Left ventricle myocardium inferior (tissue), 1 donor: ENCODE results near the gene CACNA1G. TPM values are rescaled to one million over a fixed set of nuclear protein-coding genes. Genes with fewer than 3 reads are reported as not detected.
A peak's percentile ranks its signal among the peaks of the same experiment; 100 is the strongest.

ENCODE experiments used
- DNase-seq: peaks from one replicate; pipeline ENCODE4 v3.0.0-alpha.2; 2020
- H3K27ac ChIP-seq: fragments of 200-600 bp; replicated peaks from 2 replicates; pipeline ENCODE4 v1.8.0; 2021
- H3K27me3 ChIP-seq: fragments of 200-600 bp; 2 replicates; pipeline ENCODE4 v1.8.0; 2021; ENCODE audit warnings: low read depth
- H3K36me3 ChIP-seq: fragments of 200-600 bp; 2 replicates; pipeline ENCODE4 v1.8.0; 2021
- H3K4me1 ChIP-seq: fragments of 200-600 bp; 2 replicates; pipeline ENCODE4 v1.8.0; 2021
- H3K4me3 ChIP-seq: fragments of 200-600 bp; 2 replicates; pipeline ENCODE4 v1.8.0; 2021; ENCODE audit warnings: mild to moderate bottlenecking, moderate library complexity
- H3K9me3 ChIP-seq: fragments of 200-600 bp; replicated peaks from 2 replicates; pipeline ENCODE4 v1.8.0; 2021
- CTCF ChIP-seq: fragments of 200-600 bp; IDR thresholded peaks from 2 replicates; pipeline ENCODE4 v1.8.0; 2021; ENCODE audit warnings: antibody characterized with exemption, mild to moderate bottlenecking, borderline replicate concordance
- intact Hi-C: fragments of 100-400 bp; cut with micrococcal nuclease; formaldehyde crosslinking; loops from one replicate; pipeline ENCODE4 v1.11.0; 2022
- total RNA-seq: library from RNA; stranded (reverse); fragmentation: NEBNext Ultra II Directional; extraction: Animal tissue kit (Norgen Biotek cat#: 25700); gene quantifications from one replicate; pipeline ENCODE4 v1.2.1, GENCODE V29; 2021
- donor health status: DM: no; HTN: yes; CAD: no; lungs with severe emphysema.

CACNA1G gene
- total RNA-seq, 1 donor from 2014 or later = 0.58 TPM

GRCh38 chr17:50546701-50547034 is 13.8 kb upstream of the CACNA1G start:
- no peak for DNase-seq
- Histone ChIP-seq H3K4me3 (peak overlapping the region; percentile 74), H3K27ac (peak overlapping the region; percentile 88), H3K36me3 (peaks cover 4% of the 10 kb centered on the region), H3K4me1 (peaks cover 42% of the 10 kb centered on the region), H3K27me3 (no peaks in the 10 kb centered on the region), H3K9me3 (no peaks in the 10 kb centered on the region)
- intact Hi-C loops = loop anchor here (10.0 kb wide), 2 partner anchors 62 to 298 kb away; no protein-coding TSS in a partner anchor
- no peak for TF ChIP-seq CTCF

- no peaks in the 10 kb centered on the region for H3K27me3 ChIP-seq
Observed at GRCh38 chr17:50547035-50547735, 13.3 kb upstream of the CACNA1G start, which contains the start of gene SPATA20. SPATA20 (plus strand) TSS chr17:50547174; CDS start chr17:50547209, 35 bp downstream.

GRCh38 chr17:50547736-50548083 is 12.8 kb upstream of the CACNA1G start:
- intact Hi-C loops = loop anchor here (10.0 kb wide), 2 partner anchors 63 to 297 kb away; no protein-coding TSS in a partner anchor
- no peak for DNase-seq
- Histone ChIP-seq H3K27me3 (no peaks in the 10 kb centered on the region), H3K9me3 (no peaks in the 10 kb centered on the region), H3K36me3 (peaks cover 4% of the 10 kb centered on the region), H3K27ac (peak overlapping the region; percentile 88), H3K4me3 (peak overlapping the region; percentile 74), H3K4me1 (peaks cover 34% of the 10 kb centered on the region)
- no peak for TF ChIP-seq CTCF

More at GRCh38 chr17:50547035-50547735, 13.3 kb upstream of the CACNA1G start, which contains the start of gene SPATA20:
- Histone ChIP-seq H3K9me3 (no peaks in the 10 kb centered on the region), H3K36me3 (peaks cover 4% of the 10 kb centered on the region), H3K27ac (peak within 1 kb of the TSS; percentile 88), H3K4me3 (peak within 1 kb of the TSS; percentile 74), H3K4me1 (peaks cover 39% of the 10 kb centered on the region)
- TF ChIP-seq CTCF = peak; percentile 99
- intact Hi-C loops = loop anchor here (10.0 kb wide), 2 partner anchors 62 to 298 kb away; no protein-coding TSS in a partner anchor
- peak; percentile 92 for DNase-seq

- no peak for TF ChIP-seq CTCF
- Histone ChIP-seq H3K9me3 (no peaks in the 10 kb centered on the region), H3K27me3 (no peaks in the 10 kb centered on the region), H3K36me3 (peaks cover 4% of the 10 kb centered on the region), H3K4me1 (peaks cover 26% of the 10 kb centered on the region), H3K27ac (no peak overlapping the region), H3K4me3 (no peak overlapping the region)
- no peak for DNase-seq
- intact Hi-C loops = loop anchor here (10.0 kb wide), 2 partner anchors 64 to 296 kb away; no protein-coding TSS in a partner anchor
Observed at GRCh38 chr17:50548831-50549230, 11.7 kb upstream of the CACNA1G start.

- no peak for DNase-seq
- Histone ChIP-seq H3K36me3 (peaks cover 4% of the 10 kb centered on the region), H3K27ac (no peak overlapping the region), H3K9me3 (no peaks in the 10 kb centered on the region), H3K4me3 (no peak overlapping the region), H3K4me1 (peaks cover 26% of the 10 kb centered on the region), H3K27me3 (no peaks in the 10 kb centered on the region)
- intact Hi-C loops = loop anchor here (10.0 kb wide), 2 partner anchors 65 to 295 kb away; no protein-coding TSS in a partner anchor
- TF ChIP-seq CTCF = no peak
Observed at GRCh38 chr17:50549256-50549941, 11.1 kb upstream of the CACNA1G start.
